H1 (cell line): ENCODE results near the gene FGB. TPM values are rescaled to one million over a fixed set of nuclear protein-coding genes. Genes with fewer than 3 reads are reported as not detected.

ENCODE experiments used
- CTCF ChIA-PET: fragments of 300-600 bp; sonication (Branson Sonifier 250); formaldehyde crosslinking; loops from one replicate; lab custom pipeline; 2021; ENCODE audit not compliant: partially characterized antibody; lab: Charles Lee
- POLR2A ChIA-PET: fragments of 300-600 bp; sonication (Branson Sonifier 250); formaldehyde crosslinking; loops from one replicate; lab custom pipeline; 2021; ENCODE audit warnings: inconsistent platforms; ENCODE audit not compliant: partially characterized antibody; lab: Charles Lee
- DNase-seq, 2 experiments: peaks; one replicate each; pipeline versions ENCODE4 v3.0.0 to v3.0.0-alpha.2; 2010 to 2022; ENCODE audit warnings: low spot score in 2 of 2, low read depth in 1 of 2, mixed read lengths in 1 of 2
- FAIRE-seq: peaks from 2 replicates; lab custom pipeline; 2011; peaks lifted over from hg19 to GRCh38; lab: Jason Lieb, UNC
- H2AFZ ChIP-seq: 2 replicates; pipeline ENCODE4 v1.8.1; 2012; ENCODE audit warnings: low read length, inconsistent platforms
- H2AK5ac ChIP-seq: 2 replicates; pipeline ENCODE4 v1.6.1; 2013; ENCODE audit warnings: low read depth, low read length
- H2BK120ac ChIP-seq: replicated peaks from 2 replicates; pipeline ENCODE3; 2013; ENCODE audit warnings: low read depth, low read length, inconsistent platforms
- H2BK12ac ChIP-seq: 2 replicates; pipeline ENCODE4 v1.6.1; 2013; ENCODE audit warnings: low read depth, low read length
- H2BK15ac ChIP-seq: 2 replicates; pipeline ENCODE4 v1.6.1; 2013; ENCODE audit warnings: low read length
- H2BK20ac ChIP-seq: 2 replicates; pipeline ENCODE4 v1.6.1; 2013; ENCODE audit warnings: low read length
- H2BK5ac ChIP-seq: 2 replicates; pipeline ENCODE4 v1.6.1; 2013; ENCODE audit warnings: low read depth, low read length
- H3K14ac ChIP-seq: 2 replicates; pipeline ENCODE4 v1.6.1; 2013; ENCODE audit warnings: inconsistent platforms; ENCODE audit not compliant: insufficient read length
- H3K18ac ChIP-seq: 2 replicates; pipeline ENCODE4 v1.6.1; 2013; ENCODE audit warnings: low read length; ENCODE audit errors: extremely low read depth
- H3K23ac ChIP-seq: 2 replicates; pipeline ENCODE4 v1.6.1; 2013; ENCODE audit warnings: inconsistent platforms; ENCODE audit not compliant: insufficient read length
- H3K23me2 ChIP-seq: 2 replicates; pipeline ENCODE4 v1.6.1; 2013; ENCODE audit warnings: low read depth, low read length
- H3K27ac ChIP-seq: 2 replicates; pipeline ENCODE4 v1.6.1; 2011; ENCODE audit warnings: low read depth, low read length, inconsistent platforms
- H3K27me3 ChIP-seq, 4 experiments: replicated peaks in 1 of 4; 1 replicate in 1 of 4; 2 replicates in 3 of 4; pipeline versions ENCODE4 v1.6.1 to v1.8.1; 2011 to 2013; ENCODE audit warnings: low read length in 3 of 4, mild to moderate bottlenecking in 3 of 4, inconsistent platforms in 2 of 4, mixed read lengths in 2 of 4, moderate library complexity in 1 of 4; ENCODE audit not compliant: control insufficient read depth in 3 of 4, insufficient read depth in 3 of 4; ENCODE audit errors: extremely low read depth in 1 of 4
- H3K36me3 ChIP-seq, 4 experiments: 2 replicates each; pipeline versions ENCODE4 v1.6.1 to v1.8.1; 2011 to 2013; ENCODE audit warnings: mild to moderate bottlenecking in 4 of 4, low read length in 3 of 4, moderate library complexity in 2 of 4, control low read depth in 1 of 4, inconsistent platforms in 1 of 4; ENCODE audit not compliant: insufficient read depth in 4 of 4, control insufficient read depth in 2 of 4
- H3K4ac ChIP-seq: replicated peaks from 2 replicates; pipeline ENCODE3; 2013; ENCODE audit warnings: low read length, low read depth, mixed read lengths, inconsistent platforms; ENCODE audit not compliant: insufficient read length
- H3K4me1 ChIP-seq, 4 experiments: replicated peaks in 1 of 4; 1 replicate in 1 of 4; 2 replicates in 3 of 4; pipeline versions ENCODE4 v1.6.1 to v1.8.1; 2011 to 2013; ENCODE audit warnings: low read length in 3 of 4, inconsistent platforms in 2 of 4, mixed read lengths in 1 of 4; ENCODE audit not compliant: insufficient read depth in 4 of 4, control insufficient read depth in 3 of 4
- H3K4me2 ChIP-seq, 2 experiments: 2 replicates each; pipeline versions ENCODE4 v1.6.1 to v1.8.1; 2011 to 2013; ENCODE audit warnings: low read depth in 2 of 2, low read length in 2 of 2, control low read depth in 1 of 2, inconsistent platforms in 1 of 2, mild to moderate bottlenecking in 1 of 2; ENCODE audit not compliant: insufficient read depth in 1 of 2
- H3K4me3 ChIP-seq, 4 experiments: fragments of 200-600, 300-600 bp in 1 of 4; sonication (generic), shearing (Covaris generic), sonication (Bioruptor Twin) in 1 of 4; 2 replicates each; pipeline versions ENCODE4 v1.5.1 to v1.8.1; 2011 to 2016; ENCODE audit warnings: low read length in 4 of 4, low read depth in 3 of 4, control low read depth in 2 of 4, inconsistent platforms in 2 of 4, mild to moderate bottlenecking in 2 of 4, mixed read lengths in 1 of 4, moderate library complexity in 1 of 4; ENCODE audit not compliant: insufficient read depth in 2 of 4; ENCODE audit errors: extremely low read depth in 1 of 4
- H3K56ac ChIP-seq: replicated peaks from 2 replicates; pipeline ENCODE3; 2013; ENCODE audit warnings: low read depth, mild to moderate bottlenecking, mixed read lengths, low read length, inconsistent platforms; ENCODE audit not compliant: insufficient read length
- H3K79me1 ChIP-seq: 2 replicates; pipeline ENCODE4 v1.6.1; 2013; ENCODE audit warnings: low read depth, low read length, control low read depth
- H3K79me2 ChIP-seq, 2 experiments: 2 replicates each; pipeline versions ENCODE4 v1.6.1 to v1.8.1; 2012 to 2013; ENCODE audit warnings: low read length in 2 of 2, mild to moderate bottlenecking in 2 of 2, inconsistent platforms in 1 of 2; ENCODE audit not compliant: insufficient read depth in 2 of 2, control insufficient read depth in 1 of 2
- H3K9ac ChIP-seq, 4 experiments: replicated peaks in 1 of 4; 1 replicate in 1 of 4; 2 replicates in 3 of 4; pipeline versions ENCODE4 v1.6.1 to v1.8.1; 2011 to 2013; ENCODE audit warnings: low read depth in 3 of 4, low read length in 3 of 4, control low read depth in 2 of 4, mild to moderate bottlenecking in 2 of 4, moderate library complexity in 2 of 4, inconsistent platforms in 1 of 4; ENCODE audit errors: extremely low read depth in 1 of 4
- H3K9me3 ChIP-seq, 2 experiments: 2 replicates each; pipeline versions ENCODE4 v1.6.1 to v1.8.1; 2012 to 2013; ENCODE audit warnings: mild to moderate bottlenecking in 2 of 2, moderate library complexity in 2 of 2, control low read depth in 1 of 2, inconsistent platforms in 1 of 2, low read depth in 1 of 2, low read length in 1 of 2, mixed read lengths in 1 of 2; ENCODE audit not compliant: insufficient read depth in 2 of 2
- H4K20me1 ChIP-seq, 2 experiments: replicated peaks in 1 of 2; 2 replicates each; pipeline versions ENCODE3 to v1.8.1; 2011 to 2013; ENCODE audit warnings: inconsistent platforms in 2 of 2, low read length in 2 of 2, mild to moderate bottlenecking in 1 of 2; ENCODE audit not compliant: insufficient read depth in 2 of 2, control insufficient read depth in 1 of 2
- H4K5ac ChIP-seq: 2 replicates; pipeline ENCODE4 v1.6.1; 2013; ENCODE audit warnings: low read length, low read depth, mixed read lengths, inconsistent platforms; ENCODE audit not compliant: insufficient read length
- H4K8ac ChIP-seq: 2 replicates; pipeline ENCODE4 v1.8.0; 2013; ENCODE audit warnings: mild to moderate bottlenecking, moderate library complexity, low read length, inconsistent platforms; ENCODE audit not compliant: insufficient read depth; ENCODE audit errors: extremely low read depth
- H4K91ac ChIP-seq: replicated peaks from 2 replicates; pipeline ENCODE3; 2013; ENCODE audit warnings: low read length, mixed read lengths, inconsistent platforms; ENCODE audit not compliant: insufficient read length
- BACH1 ChIP-seq: IDR thresholded peaks from 2 replicates; pipeline ENCODE4 v1.6.1; 2012; ENCODE audit warnings: low read length, improper control_type of control experiment
- BCL11A ChIP-seq, 2 experiments: IDR thresholded peaks; one replicate each; pipeline ENCODE4 v1.6.1; 2011; ENCODE audit warnings: low read depth in 2 of 2, low read length in 2 of 2, mild to moderate bottlenecking in 2 of 2
- FOSL1 ChIP-seq: IDR thresholded peaks from 2 replicates; pipeline ENCODE4 v1.6.1; 2011; ENCODE audit warnings: mild to moderate bottlenecking, low read depth, low read length, moderate library complexity; ENCODE audit not compliant: insufficient read depth
- JUN ChIP-seq: IDR thresholded peaks from 2 replicates; pipeline ENCODE4 v1.6.1; 2011; ENCODE audit warnings: low read depth, mild to moderate bottlenecking, improper control_type of control experiment, low read length
- KDM1A ChIP-seq: fragments of 200-600, 300-600 bp; sonication (generic); IDR thresholded peaks from 2 replicates; pipeline ENCODE4 v1.7.1; 2016; ENCODE audit warnings: mild to moderate bottlenecking, low read length, borderline replicate concordance
- KDM5A ChIP-seq: fragments of 200-600 bp; IDR thresholded peaks from 2 replicates; pipeline ENCODE4 v1.7.1; 2012; ENCODE audit warnings: mild to moderate bottlenecking, low read length, inconsistent platforms, mixed read lengths
- NANOG ChIP-seq: IDR thresholded peaks from 2 replicates; pipeline ENCODE4 v1.6.1; 2011; ENCODE audit warnings: low read length, low read depth, mild to moderate bottlenecking, inconsistent platforms; ENCODE audit not compliant: insufficient read depth, poor library complexity, severe bottlenecking
- POLR2A ChIP-seq, 2 experiments: IDR thresholded peaks; 1 replicate in 1 of 2; 2 replicates in 1 of 2; pipeline ENCODE4 v1.6.1; 2011; ENCODE audit warnings: low read depth in 2 of 2, low read length in 2 of 2, mild to moderate bottlenecking in 2 of 2; ENCODE audit errors: control extremely low read depth in 1 of 2
- POLR2AphosphoS5 ChIP-seq: IDR thresholded peaks from 2 replicates; pipeline ENCODE4 v1.6.1; 2011; ENCODE audit warnings: low read depth, low read length
- SIX5 ChIP-seq: IDR thresholded peaks from 2 replicates; pipeline ENCODE4 v1.6.1; 2011; ENCODE audit warnings: mild to moderate bottlenecking, low read depth, low read length
- YY1 ChIP-seq: IDR thresholded peaks from 2 replicates; pipeline ENCODE4 v1.6.1; 2011; ENCODE audit warnings: low read depth, mild to moderate bottlenecking, low read length
- WGBS, 2 experiments: shearing (Covaris generic) in 1 of 2; methylation state at CpG; one replicate each; pipeline versions ENCODE4 v1.1.6 to v1.1.7; 2013 to 2015; ENCODE audit warnings: low lambda C conversion rate in 2 of 2, mixed read lengths in 2 of 2, inconsistent platforms in 1 of 2, low coverage in 1 of 2, missing lambda C conversion rate in 1 of 2; ENCODE audit not compliant: insufficient replicate concordance in 2 of 2, insufficient coverage in 1 of 2, insufficient read length in 1 of 2; ENCODE audit errors: extremely low coverage in 1 of 2, missing lambda C conversion rate in 1 of 2; 5-methylcytosine and 5-hydroxymethylcytosine counted together
- polyA plus RNA-seq, 7 experiments: library from polyadenylated mRNA; depleted of rRNA in 3 of 7; stranded (reverse) in 5 of 7; unstranded in 2 of 7; fragments of >200 nt in 5 of 7; fragments of 200-250 nt in 2 of 7; gene quantifications; 1 replicate in 5 of 7; 2 replicates in 1 of 7; 4 replicates in 1 of 7; pipeline versions ENCODE4 v1.2.1 to v1.2.3, GENCODE V29; 2011 to 2013; ENCODE audit warnings: missing spikeins in 2 of 7, mixed read lengths in 2 of 7
- total RNA-seq: library from RNA; stranded (reverse); fragmentation: NEBNext Ultra II Directional; extraction: Animal tissue kit (Norgen Biotek cat#: 25700); gene quantifications from 2 replicates; pipeline ENCODE4 v1.2.1, GENCODE V29; 2021
- TF ChIP-seq, protein P1 (sequence below): IDR thresholded peaks from 2 replicates; pipeline ENCODE4 v1.6.1; 2012; ENCODE audit warnings: inconsistent platforms
- TF ChIP-seq, protein P2 (sequence below): IDR thresholded peaks from 2 replicates; pipeline ENCODE4 v1.6.1; 2012; ENCODE audit warnings: inconsistent platforms
- TF ChIP-seq, protein P3 (sequence below): IDR thresholded peaks from 2 replicates; pipeline ENCODE4 v1.6.1; 2011; ENCODE audit warnings: low read depth, mild to moderate bottlenecking, low read length; ENCODE audit not compliant: insufficient read depth

Gene FGB
- total and polyA plus RNA-seq, 2 of the 8 experiments (the other 6 are each of a cell fraction or from before 2014, with no cell fraction given): not detected

DNA sequence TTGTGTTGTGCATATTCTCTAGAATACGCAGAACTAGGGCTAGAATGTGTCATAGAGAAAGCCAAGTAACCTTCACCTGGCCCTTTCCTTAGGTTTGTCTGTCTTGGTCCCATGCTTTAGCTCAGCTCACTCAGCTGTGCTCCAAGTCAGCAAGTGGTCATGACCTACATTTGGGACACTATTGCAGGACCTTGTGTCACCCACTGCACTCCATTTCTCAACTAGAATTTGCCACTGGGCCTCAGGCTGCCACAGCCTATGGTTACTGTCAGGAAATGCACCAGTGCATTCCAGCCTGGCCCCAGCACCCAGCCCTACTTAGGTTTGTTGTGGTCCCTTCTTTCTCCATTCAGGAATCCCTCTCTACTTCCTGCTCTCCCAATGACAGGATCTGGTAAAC is 57.3 kb downstream of the FGB start:
- H3K23me2 ChIP-seq: no peaks in the 10 kb centered on the region
- no peaks in the 10 kb centered on the region for H4K20me1 ChIP-seq
- H3K27ac ChIP-seq: no peak overlapping the region
- H3K79me2 ChIP-seq: no peaks in the 10 kb centered on the region
- H3K9ac ChIP-seq: no peak overlapping the region
- no peak overlapping the region for H2BK12ac ChIP-seq
- no peak overlapping the region for H3K4me2 ChIP-seq
- H4K8ac ChIP-seq: no peak overlapping the region
- H3K18ac ChIP-seq: no peak overlapping the region
- H3K9me3 ChIP-seq: no peaks in the 10 kb centered on the region
- no peak overlapping the region for H2BK5ac ChIP-seq
- no peaks in the 10 kb centered on the region for H3K79me1 ChIP-seq
- POLR2A ChIA-PET: no interaction called here
- no peak overlapping the region for H2BK15ac ChIP-seq
- H3K4ac ChIP-seq: no peak overlapping the region
- H3K4me1 ChIP-seq: no peaks in the 10 kb centered on the region
- H3K56ac ChIP-seq: no peak overlapping the region
- H4K5ac ChIP-seq: no peak overlapping the region
- DNase-seq (no peak), FAIRE-seq (no peak)
- 23% methylated on average over 1 of the region's 1 CpG; no CpG with 5 or more reads in 1 of the 2 experiments for WGBS, 2 experiments
- no peak overlapping the region for H3K23ac ChIP-seq
- no peak overlapping the region for H4K91ac ChIP-seq
- H3K36me3 ChIP-seq: no peaks in the 10 kb centered on the region
- CTCF ChIA-PET: interaction anchor here (1.0 to 10.6 kb wide), 15 partner anchors 10 to 113 kb away, joined by 3 to 283 read pairs (median 9); partner anchors contain the start of genes FGB and PLRG1
- H2BK120ac ChIP-seq: no peak overlapping the region
- no peak overlapping the region for H2BK20ac ChIP-seq
- H3K4me3 ChIP-seq: no peak overlapping the region
- H3K27me3 ChIP-seq: no peaks in the 10 kb centered on the region
- no peak overlapping the region for H2AFZ ChIP-seq
- no peak overlapping the region for H3K14ac ChIP-seq
- no peak overlapping the region for H2AK5ac ChIP-seq
- TF ChIP-seq KDM1A: no peak
- TF ChIP-seq FOSL1: no peak
- TF ChIP-seq SIX5: no peak
- no peak for TF ChIP-seq JUN
- no peak for TF ChIP-seq POLR2A (IDR thresholded peaks at IDR 0.05; ENCODE audit: control extremely low read depth in 1 of 2, low read depth in 2 of 2, low read length in 2 of 2)
- no peak for TF ChIP-seq NANOG
- TF ChIP-seq BACH1: no peak
- TF ChIP-seq KDM5A: no peak
- no peak for TF ChIP-seq POLR2AphosphoS5
- TF ChIP-seq, protein P1, sequence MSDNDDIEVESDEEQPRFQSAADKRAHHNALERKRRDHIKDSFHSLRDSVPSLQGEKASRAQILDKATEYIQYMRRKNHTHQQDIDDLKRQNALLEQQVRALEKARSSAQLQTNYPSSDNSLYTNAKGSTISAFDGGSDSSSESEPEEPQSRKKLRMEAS: no peak
- TF ChIP-seq, protein P2, sequence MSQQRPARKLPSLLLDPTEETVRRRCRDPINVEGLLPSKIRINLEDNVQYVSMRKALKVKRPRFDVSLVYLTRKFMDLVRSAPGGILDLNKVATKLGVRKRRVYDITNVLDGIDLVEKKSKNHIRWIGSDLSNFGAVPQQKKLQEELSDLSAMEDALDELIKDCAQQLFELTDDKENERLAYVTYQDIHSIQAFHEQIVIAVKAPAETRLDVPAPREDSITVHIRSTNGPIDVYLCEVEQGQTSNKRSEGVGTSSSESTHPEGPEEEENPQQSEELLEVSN: no peak
- TF ChIP-seq, protein P3, sequence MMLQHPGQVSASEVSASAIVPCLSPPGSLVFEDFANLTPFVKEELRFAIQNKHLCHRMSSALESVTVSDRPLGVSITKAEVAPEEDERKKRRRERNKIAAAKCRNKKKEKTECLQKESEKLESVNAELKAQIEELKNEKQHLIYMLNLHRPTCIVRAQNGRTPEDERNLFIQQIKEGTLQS: no peak
- TF ChIP-seq YY1: no peak
- TF ChIP-seq BCL11A (IDR thresholded peaks at IDR 0.05; ENCODE audit: low read depth in 2 of 2, low read length in 2 of 2): no peak
